Tibial artery (tissue), 4 donors: ENCODE data around the gene OSBP.

Experiments used
- DNase-seq, 2 donors: peaks; one replicate each; pipeline ENCODE4 v3.0.0-alpha.2; 2019
- H3K27ac ChIP-seq, 2 donors: fragments of 200-600 bp; sonication (generic) in 1 of 2; 1 replicate in 1 of 2; 2 replicates in 1 of 2; pipeline ENCODE4 v1.5.1; 2018 to 2019; ENCODE audit warnings: mild to moderate bottlenecking in 1 of 2
- H3K27me3 ChIP-seq, 2 donors: fragments of 200-600 bp; sonication (generic) in 1 of 2; one replicate each; pipeline versions ENCODE4 v1.5.1 to v1.6.0; 2016 to 2019
- H3K36me3 ChIP-seq, 3 donors: fragments of 200-600 bp; sonication (generic) in 2 of 3; one replicate each; pipeline ENCODE4 v1.5.1; 2016 to 2019; ENCODE audit warnings: mild to moderate bottlenecking in 2 of 3
- H3K4me1 ChIP-seq, 4 donors: fragments of 200-600 bp; sonication (generic) in 2 of 4; 1 replicate in 3 of 4; 2 replicates in 1 of 4; pipeline ENCODE4 v1.5.1; 2016 to 2019
- H3K4me3 ChIP-seq, 2 donors: fragments of 200-600 bp; sonication (generic) in 1 of 2; 1 replicate in 1 of 2; 2 replicates in 1 of 2; pipeline ENCODE4 v1.5.1; 2018 to 2019; ENCODE audit warnings: mild to moderate bottlenecking in 2 of 2
- H3K9me3 ChIP-seq, 3 donors: fragments of 200-600 bp; sonication (generic) in 1 of 3; one replicate each; pipeline ENCODE4 v1.5.1; 2016 to 2019
- intact Hi-C: fragments of 100-400 bp; cut with DNase I; formaldehyde crosslinking; loops from one replicate; pipeline ENCODE4 v1.15.0; 2023; ENCODE audit warnings: low total_unique reads
- TF ChIP-seq, protein P1 (sequence below), 2 experiments: fragments of 200-600 bp in 1 of 2; fragments of 450-650 bp in 1 of 2; IDR thresholded peaks; one replicate each; pipeline ENCODE4 v1.5.1; 2017 to 2019; ENCODE audit warnings: antibody characterized with exemption in 2 of 2, mild to moderate bottlenecking in 1 of 2, moderate library complexity in 1 of 2

The OSBP gene

DNA sequence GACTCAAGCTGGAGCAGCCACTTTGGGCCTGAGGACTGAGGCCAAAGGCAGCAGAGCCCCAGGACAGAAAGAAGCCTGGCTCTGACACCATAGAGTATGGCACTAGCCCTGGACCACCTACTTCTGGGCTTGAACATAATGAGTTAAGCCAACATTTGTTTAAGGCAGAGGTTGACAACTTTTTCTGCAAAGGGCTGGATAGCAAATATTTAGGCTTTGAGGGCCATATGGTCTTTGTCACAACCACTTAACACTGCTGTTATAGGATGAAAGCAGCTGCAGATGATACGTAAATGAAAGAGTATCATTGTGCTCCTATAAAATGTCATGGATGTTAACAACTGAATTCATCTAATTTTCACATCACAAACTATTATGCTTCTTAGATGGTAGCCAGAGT is 16.6 kb downstream of the OSBP start:
- Histone ChIP-seq H3K4me3 (no peak overlapping the region), H3K36me3 (peaks cover 71 to 98% (median 82%) of the 10 kb centered on the region in 3 donors), H3K9me3 (no peaks in the 10 kb centered on the region), H3K27me3 (no peaks in the 10 kb centered on the region), H3K4me1 (no peaks in the 10 kb centered on the region), H3K27ac (no peak overlapping the region)
- TF ChIP-seq, protein P1, sequence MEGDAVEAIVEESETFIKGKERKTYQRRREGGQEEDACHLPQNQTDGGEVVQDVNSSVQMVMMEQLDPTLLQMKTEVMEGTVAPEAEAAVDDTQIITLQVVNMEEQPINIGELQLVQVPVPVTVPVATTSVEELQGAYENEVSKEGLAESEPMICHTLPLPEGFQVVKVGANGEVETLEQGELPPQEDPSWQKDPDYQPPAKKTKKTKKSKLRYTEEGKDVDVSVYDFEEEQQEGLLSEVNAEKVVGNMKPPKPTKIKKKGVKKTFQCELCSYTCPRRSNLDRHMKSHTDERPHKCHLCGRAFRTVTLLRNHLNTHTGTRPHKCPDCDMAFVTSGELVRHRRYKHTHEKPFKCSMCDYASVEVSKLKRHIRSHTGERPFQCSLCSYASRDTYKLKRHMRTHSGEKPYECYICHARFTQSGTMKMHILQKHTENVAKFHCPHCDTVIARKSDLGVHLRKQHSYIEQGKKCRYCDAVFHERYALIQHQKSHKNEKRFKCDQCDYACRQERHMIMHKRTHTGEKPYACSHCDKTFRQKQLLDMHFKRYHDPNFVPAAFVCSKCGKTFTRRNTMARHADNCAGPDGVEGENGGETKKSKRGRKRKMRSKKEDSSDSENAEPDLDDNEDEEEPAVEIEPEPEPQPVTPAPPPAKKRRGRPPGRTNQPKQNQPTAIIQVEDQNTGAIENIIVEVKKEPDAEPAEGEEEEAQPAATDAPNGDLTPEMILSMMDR (IDR thresholded peaks at IDR 0.05), result no peak
- intact Hi-C loops, result no loop called here
- no peak for DNase-seq

DNA sequence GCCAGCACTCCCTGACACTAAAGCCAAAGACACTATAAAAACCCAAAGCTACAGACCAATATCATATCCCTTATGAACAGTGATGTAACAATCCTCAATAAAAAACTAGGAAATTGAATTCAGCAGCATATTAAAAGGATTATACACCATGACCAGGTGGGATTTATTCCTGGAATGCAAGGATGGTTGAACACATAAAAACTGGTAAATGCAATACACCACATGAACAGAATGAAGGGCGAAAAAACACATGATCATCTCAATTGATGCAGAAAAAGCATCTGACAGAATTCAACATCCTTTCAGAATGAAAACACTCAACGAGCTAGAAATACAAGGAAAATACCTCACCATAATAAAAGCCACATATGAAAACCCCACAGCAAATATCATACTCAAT is 31.3 kb downstream of the OSBP start:
- H3K27me3 ChIP-seq, result no peaks in the 10 kb centered on the region
- H3K36me3 ChIP-seq, result peaks cover 51 to 86% (median 82%) of the 10 kb centered on the region in 3 donors
- no peaks in the 10 kb centered on the region for H3K4me1 ChIP-seq
- H3K27ac ChIP-seq, result no peak overlapping the region
- H3K4me3 ChIP-seq, result no peak overlapping the region
- DNase-seq, result no peak
- intact Hi-C loops, result no loop called here
- TF ChIP-seq, protein P1 (IDR thresholded peaks at IDR 0.05), result no peak
- peaks cover 0 to 5% (median 0%) of the 10 kb centered on the region in 3 donors for H3K9me3 ChIP-seq

DNA sequence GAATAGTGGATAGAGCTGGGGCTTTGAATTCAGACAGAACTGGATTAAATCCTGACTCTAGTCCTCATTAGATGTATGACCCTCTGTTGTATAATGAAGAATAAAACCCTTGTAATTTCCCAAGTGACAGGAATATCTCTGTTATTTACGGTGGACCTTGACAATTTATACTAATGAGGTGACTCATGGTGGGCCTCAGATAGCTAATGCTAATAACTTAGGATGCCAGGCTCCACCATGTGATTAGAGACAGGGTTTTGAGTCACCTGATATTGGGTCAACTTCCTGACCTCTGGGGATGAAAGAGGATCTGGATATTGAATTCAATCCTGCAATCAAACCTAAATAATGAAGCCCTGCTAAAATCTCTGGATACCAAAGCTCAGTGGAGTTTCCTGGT is 33.6 kb downstream of the OSBP start:
- peaks cover 57 to 84% (median 84%) of the 10 kb centered on the region in 3 donors for H3K36me3 ChIP-seq
- no peak overlapping the region for H3K27ac ChIP-seq
- DNase-seq, result no peak
- peaks cover 0 to 5% (median 0%) of the 10 kb centered on the region in 3 donors for H3K9me3 ChIP-seq
- H3K4me3 ChIP-seq, result no peak overlapping the region
- H3K4me1 ChIP-seq, result no peaks in the 10 kb centered on the region
- intact Hi-C loops, result no loop called here
- no peaks in the 10 kb centered on the region for H3K27me3 ChIP-seq
- TF ChIP-seq, protein P1 (IDR thresholded peaks at IDR 0.05), result no peak

DNA sequence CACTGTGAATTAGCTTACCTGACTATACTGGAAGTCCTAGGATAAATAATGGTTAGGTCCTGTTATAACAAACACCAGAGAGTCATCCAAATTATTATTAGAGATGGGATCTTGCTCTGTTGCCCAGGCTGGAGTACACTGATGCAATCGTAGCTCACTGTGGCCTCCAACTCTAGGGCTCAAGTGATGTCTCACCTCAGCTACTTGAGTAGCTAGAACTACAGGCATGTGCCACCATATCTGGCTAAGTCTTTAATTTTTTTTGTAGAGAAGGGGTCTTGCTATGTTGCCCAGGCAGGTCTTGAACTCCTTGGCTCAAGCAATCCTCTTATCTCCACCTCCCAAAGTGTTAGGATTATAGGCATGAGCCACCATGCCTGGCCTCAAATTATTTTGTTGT is 37.2 kb downstream of the OSBP start:
- H3K4me3 ChIP-seq, result no peak overlapping the region
- no peak for DNase-seq
- no peaks in the 10 kb centered on the region for H3K9me3 ChIP-seq
- TF ChIP-seq, protein P1 (IDR thresholded peaks at IDR 0.05), result no peak
- H3K27me3 ChIP-seq, result no peaks in the 10 kb centered on the region
- intact Hi-C loops, result loop anchor here (5.0 kb wide), 1 partner anchor 36 kb away; no protein-coding TSS in a partner anchor
- H3K4me1 ChIP-seq, result peaks cover 0 to 16% (median 2%) of the 10 kb centered on the region in 4 donors
- no peak overlapping the region for H3K27ac ChIP-seq
- peaks cover 57 to 86% (median 72%) of the 10 kb centered on the region in 3 donors for H3K36me3 ChIP-seq

DNA sequence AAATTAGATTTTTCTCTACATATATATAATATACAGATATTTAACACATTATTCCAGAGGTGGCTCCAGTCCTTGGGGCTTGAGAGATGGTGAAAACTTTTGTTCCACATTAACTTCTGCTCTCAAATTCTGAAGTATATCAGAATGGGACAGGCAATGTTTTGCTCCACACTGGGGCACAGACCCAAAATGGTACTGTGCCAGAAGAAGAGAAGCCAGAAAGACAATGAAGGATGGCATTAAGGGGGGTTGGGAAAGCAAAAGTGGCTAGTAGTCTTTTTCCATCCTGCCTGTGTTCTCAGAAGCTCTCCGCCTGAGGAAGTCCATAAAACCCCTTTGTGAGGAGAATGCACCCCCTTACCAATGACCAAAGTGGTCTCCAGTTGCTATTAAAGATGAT is 40.1 kb downstream of the OSBP start:
- Histone ChIP-seq H3K27ac (peak overlapping the region; percentile 24 to 34), H3K4me1 (peaks cover 0 to 20% (median 2%) of the 10 kb centered on the region in 4 donors), H3K27me3 (no peaks in the 10 kb centered on the region), H3K9me3 (no peaks in the 10 kb centered on the region), H3K4me3 (no peak overlapping the region), H3K36me3 (peaks cover 46 to 60% (median 53%) of the 10 kb centered on the region in 3 donors)
- intact Hi-C loops, result loop anchor here (5.0 kb wide), 1 partner anchor 33 kb away; no protein-coding TSS in a partner anchor
- TF ChIP-seq, protein P1 (IDR thresholded peaks at IDR 0.05), result no peak
- DNase-seq, result no peak
